Endodermal cell (in vitro differentiated cells): ENCODE results near the gene ANP32A. TPM values are rescaled to one million over a fixed set of nuclear protein-coding genes. Genes with fewer than 3 reads are reported as not detected.

Source experiments
- DNase-seq: peaks from one replicate; pipeline ENCODE4 v3.0.0-alpha.2; 2017
- H3K27ac ChIP-seq: 2 replicates; pipeline ENCODE4 v1.5.1; 2013; ENCODE audit warnings: mild to moderate bottlenecking, low read depth, low read length, moderate library complexity
- H3K27me3 ChIP-seq: 2 replicates; pipeline ENCODE4 v1.6.1; 2013; ENCODE audit warnings: mild to moderate bottlenecking, low read length, moderate library complexity; ENCODE audit not compliant: insufficient read depth, control insufficient read depth, poor library complexity, severe bottlenecking
- H3K36me3 ChIP-seq: 2 replicates; pipeline ENCODE4 v1.7.0; 2013; ENCODE audit warnings: mild to moderate bottlenecking, low read length, moderate library complexity; ENCODE audit not compliant: control insufficient read depth, insufficient read depth
- H3K4me1 ChIP-seq: one replicate; pipeline ENCODE4 v1.7.0; 2013; ENCODE audit warnings: low read length; ENCODE audit not compliant: control insufficient read depth, insufficient read depth
- H3K4me3 ChIP-seq: 2 replicates; pipeline ENCODE4 v1.5.1; 2013; ENCODE audit warnings: mild to moderate bottlenecking, low read length, moderate library complexity
- H3K9ac ChIP-seq: 2 replicates; pipeline ENCODE4 v1.6.1; 2013; ENCODE audit warnings: mild to moderate bottlenecking, low read length, moderate library complexity; ENCODE audit not compliant: poor library complexity, severe bottlenecking; ENCODE audit errors: extremely low read depth
- H3K9me3 ChIP-seq: 2 replicates; pipeline ENCODE4 v1.6.1; 2013; ENCODE audit warnings: mild to moderate bottlenecking, low read length, moderate library complexity; ENCODE audit not compliant: control insufficient read depth
- H3K27ac Mint-ChIP-seq: 2 replicates; pipeline ENCODE4 v1.8.0; 2020; ENCODE audit warnings: mixed read lengths
- H3K27me3 Mint-ChIP-seq: 2 replicates; pipeline ENCODE4 v1.8.0; 2021; ENCODE audit warnings: mild to moderate bottlenecking, mixed read lengths; ENCODE audit not compliant: insufficient read depth
- H3K36me3 Mint-ChIP-seq: 2 replicates; pipeline ENCODE4 v1.8.0; 2020; ENCODE audit warnings: low read depth, mixed read lengths
- H3K4me1 Mint-ChIP-seq: 2 replicates; pipeline ENCODE4 v1.8.0; 2020; ENCODE audit warnings: mixed read lengths
- H3K4me3 Mint-ChIP-seq: 2 replicates; pipeline ENCODE4 v1.8.0; 2020; ENCODE audit warnings: mild to moderate bottlenecking, moderate library complexity, mixed read lengths
- H3K9me3 Mint-ChIP-seq: 2 replicates; pipeline ENCODE4 v1.8.0; 2020; ENCODE audit warnings: mild to moderate bottlenecking, mixed read lengths
- CTCF ChIP-seq: fragments of 200-600 bp; sonication (generic); conservative IDR thresholded peaks from 2 replicates; pipeline ENCODE4 v1.5.0; 2021; ENCODE audit warnings: antibody characterized with exemption, mild to moderate bottlenecking
- WGBS, 2 experiments: methylation state at CpG; one replicate each; pipeline versions ENCODE4 v1.1.5 to v1.1.7; 2013; ENCODE audit warnings: missing lambda C conversion rate in 2 of 2, mixed read lengths in 1 of 2; ENCODE audit not compliant: insufficient coverage in 1 of 2, insufficient read length in 1 of 2; 5-methylcytosine and 5-hydroxymethylcytosine counted together
- total RNA-seq, 2 donors: library from RNA; stranded (reverse); fragmentation: NEBNext Ultra II Directional in 1 of 2; extraction: Animal tissue kit (Norgen Biotek cat#: 25700) in 1 of 2; gene quantifications; 2 replicates in 1 of 2; 3 replicates in 1 of 2; pipeline ENCODE4 v1.2.1, GENCODE V29; 2021

Gene ANP32A
- total RNA-seq, 2 donors from 2014 or later: 346 to 385 TPM

- no peaks in the 10 kb centered on the region for H3K9me3 ChIP-seq
- TF ChIP-seq CTCF: no peak
- no peaks in the 10 kb centered on the region for H3K27me3 Mint-ChIP-seq
- no peaks in the 10 kb centered on the region for H3K9me3 Mint-ChIP-seq
- DNase-seq: peak; percentile 41
- WGBS, 2 experiments: 96 to 100% methylated on average over 11 to 13 of the region's 13 CpGs
- no peak overlapping the region for H3K9ac ChIP-seq
- no peak overlapping the region for H3K4me3 Mint-ChIP-seq
- H3K36me3 Mint-ChIP-seq: peaks cover 79% of the 10 kb centered on the region
- H3K27ac ChIP-seq: no peak overlapping the region
- H3K27ac Mint-ChIP-seq: peak overlapping the region; percentile 35
- H3K4me3 ChIP-seq: no peak overlapping the region
- H3K4me1 ChIP-seq: peaks cover 7% of the 10 kb centered on the region
- no peaks in the 10 kb centered on the region for H3K27me3 ChIP-seq
- H3K4me1 Mint-ChIP-seq: peaks cover 42% of the 10 kb centered on the region
- H3K36me3 ChIP-seq: peaks cover 86% of the 10 kb centered on the region
Observed at GRCh38 chr15:68784206-68784605, 36.5 kb downstream of the ANP32A start.

- Mint-ChIP-seq H3K9me3 (no peaks in the 10 kb centered on the region), H3K4me1 (peaks cover 35% of the 10 kb centered on the region), H3K4me3 (no peak overlapping the region), H3K36me3 (peaks cover 86% of the 10 kb centered on the region), H3K27me3 (no peaks in the 10 kb centered on the region), H3K27ac (peak overlapping the region; percentile 79)
- Histone ChIP-seq H3K36me3 (peaks cover 92% of the 10 kb centered on the region), H3K4me1 (no peaks in the 10 kb centered on the region), H3K9ac (no peak overlapping the region), H3K4me3 (no peak overlapping the region), H3K27ac (no peak overlapping the region), H3K9me3 (no peaks in the 10 kb centered on the region), H3K27me3 (no peaks in the 10 kb centered on the region)
- TF ChIP-seq CTCF: peak; percentile 89
- peak; percentile 90 for DNase-seq
- 91 to 96% methylated on average over 7 to 9 of the region's 9 CpGs for WGBS, 2 experiments
Observed at GRCh38 chr15:68783226-68784058, 37.3 kb downstream of the ANP32A start.

DNA sequence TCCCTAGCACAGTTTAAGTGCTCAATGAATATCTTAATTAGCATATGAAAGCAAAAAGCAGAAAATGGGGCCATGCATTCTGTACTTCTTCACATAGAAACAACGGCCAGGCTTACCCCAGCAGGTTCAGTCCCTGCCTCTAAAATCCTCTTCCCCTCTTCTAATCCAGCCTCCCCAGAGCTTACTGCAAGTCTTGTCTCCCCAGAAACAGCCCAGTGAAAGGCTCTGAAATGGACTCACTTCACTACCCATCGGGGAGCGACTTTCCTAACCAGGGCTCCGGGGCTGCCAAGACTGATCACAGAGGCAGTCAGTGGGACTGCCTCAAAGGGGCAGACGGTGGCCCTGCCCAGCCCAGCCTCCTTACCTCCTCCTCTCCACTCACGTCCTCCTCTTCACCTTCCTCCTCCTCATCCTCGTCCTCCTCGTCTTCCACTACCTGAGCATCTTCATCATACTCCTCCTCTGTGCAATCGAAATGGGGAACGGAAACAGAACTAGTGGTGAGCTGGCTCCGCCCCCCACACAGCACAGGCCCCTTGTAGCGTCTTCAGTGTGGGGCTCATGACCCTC lies 38.0 kb downstream of the ANP32A start:
- H3K36me3 ChIP-seq: peaks cover 98% of the 10 kb centered on the region
- Mint-ChIP-seq H3K36me3 (peaks cover 90% of the 10 kb centered on the region), H3K27me3 (no peaks in the 10 kb centered on the region), H3K27ac (no peak overlapping the region), H3K9me3 (no peaks in the 10 kb centered on the region), H3K4me3 (no peak overlapping the region), H3K4me1 (peaks cover 27% of the 10 kb centered on the region)
- peak; percentile 29 for DNase-seq
- no peaks in the 10 kb centered on the region for H3K9me3 ChIP-seq
- H3K4me1 ChIP-seq: no peaks in the 10 kb centered on the region
- 91 to 94% methylated on average over 9 to 12 of the region's 12 CpGs for WGBS, 2 experiments
- no peak overlapping the region for H3K27ac ChIP-seq
- TF ChIP-seq CTCF: no peak
- H3K4me3 ChIP-seq: no peak overlapping the region
- H3K9ac ChIP-seq: no peak overlapping the region
- H3K27me3 ChIP-seq: no peaks in the 10 kb centered on the region
